K562 (cell line): Measurements from ENCODE around the gene CYS1. TPM values are rescaled to one million over a fixed set of nuclear protein-coding genes. Genes with fewer than 3 reads are reported as not detected.

ENCODE experiments used
- ATAC-seq: fragments of 200-7000 bp; cut with Tn5 transposase; 3 replicates; pipeline ENCODE4 v1.9.1; 2020; ENCODE audit warnings: moderate library complexity
- BruUV-seq: library from RNA; stranded (reverse); fragments of 400-500 nt; replicated peaks from 2 replicates; lab custom pipeline; 2021; lab: Mats Ljungman, UMichigan
- CTCF ChIA-PET: fragments of 300-600 bp; formaldehyde crosslinking; extraction: SDS; loops from one replicate; lab custom pipeline; 2021; ENCODE audit warnings: low intra/inter-chr PET ratio; lab: Yijun Ruan, JAX
- POLR2A ChIA-PET: fragments of 300-600, 350-650 bp; sonication (Branson Sonifier 250); formaldehyde crosslinking; extraction: SDS; loops from one replicate; lab custom pipeline; 2021; ENCODE audit warnings: antibody characterized with exemption, inconsistent platforms; lab: Yijun Ruan, JAX
- DNase-seq, 4 experiments: peaks; one replicate each; pipeline versions ENCODE4 v3.0.0 to v3.0.0-alpha.2; 2011 to 2018; ENCODE audit warnings: low spot score in 3 of 4, mixed read lengths in 3 of 4; ENCODE audit errors: extremely low read depth in 1 of 4
- FAIRE-seq: peaks from 2 replicates; lab custom pipeline; 2011; peaks lifted over from hg19 to GRCh38; lab: Jason Lieb, UNC
- H2AFZ ChIP-seq: 2 replicates; pipeline ENCODE4 v1.6.0; 2011; ENCODE audit warnings: low read depth, low read length, control low read depth, inconsistent platforms
- H3K27ac ChIP-seq: fragments of 200-600 bp; 3 replicates; pipeline ENCODE4 v1.8.0; 2011; ENCODE audit warnings: low read depth, mild to moderate bottlenecking, control low read depth, inconsistent platforms, low read length, moderate library complexity, mixed read lengths; ENCODE audit errors: extremely low read depth
- H3K27me3 ChIP-seq, 2 experiments: fragments of 300-600 bp in 1 of 2; 2 replicates in 1 of 2; 3 replicates in 1 of 2; pipeline versions ENCODE4 v1.6.0 to v1.8.0; 2011; ENCODE audit warnings: inconsistent platforms in 2 of 2, low read length in 2 of 2, mild to moderate bottlenecking in 1 of 2, mixed read lengths in 1 of 2, moderate library complexity in 1 of 2; ENCODE audit not compliant: control insufficient read depth in 2 of 2, insufficient read depth in 2 of 2
- H3K36me3 ChIP-seq: fragments of 300-600 bp; 3 replicates; pipeline ENCODE4 v1.8.0; 2011; ENCODE audit warnings: mild to moderate bottlenecking, low read length, inconsistent platforms; ENCODE audit not compliant: control insufficient read depth, insufficient read depth
- H3K4me1 ChIP-seq, 2 experiments: fragments of 200-600 bp in 1 of 2; replicated peaks in 1 of 2; 2 replicates in 1 of 2; 3 replicates in 1 of 2; pipeline versions ENCODE4 v1.5.1 to v1.8.0; 2011; ENCODE audit warnings: inconsistent platforms in 2 of 2, low read length in 2 of 2, mild to moderate bottlenecking in 1 of 2, mixed read lengths in 1 of 2, moderate library complexity in 1 of 2; ENCODE audit not compliant: control insufficient read depth in 2 of 2, insufficient read depth in 2 of 2
- H3K4me2 ChIP-seq: 2 replicates; pipeline ENCODE4 v1.6.1; 2011; ENCODE audit warnings: low read length, control low read depth, inconsistent platforms, mixed read lengths; ENCODE audit not compliant: insufficient read depth
- H3K4me3 ChIP-seq: fragments of 200-600 bp; sonication (generic), shearing (Covaris generic); 2 replicates; pipeline ENCODE4 v1.5.1; 2016; ENCODE audit warnings: control low read depth, inconsistent platforms
- H3K79me2 ChIP-seq: fragments of 200-600 bp; 3 replicates; pipeline ENCODE4 v1.8.0; 2011; ENCODE audit warnings: low read length, inconsistent platforms; ENCODE audit not compliant: control insufficient read depth, insufficient read depth
- H3K9ac ChIP-seq, 2 experiments: 2 replicates each; pipeline versions ENCODE4 v1.6.0 to v1.6.1; 2011; ENCODE audit warnings: low read depth in 2 of 2, low read length in 2 of 2, control low read depth in 1 of 2, inconsistent platforms in 1 of 2, mild to moderate bottlenecking in 1 of 2, mixed read lengths in 1 of 2; ENCODE audit not compliant: insufficient read depth in 1 of 2
- H3K9me1 ChIP-seq: one replicate; pipeline ENCODE4 v1.6.0; 2011; ENCODE audit warnings: inconsistent platforms, mild to moderate bottlenecking, low read length, moderate library complexity; ENCODE audit not compliant: control insufficient read depth, insufficient read depth
- H3K9me3 ChIP-seq: replicated peaks from 2 replicates; pipeline ENCODE4 v1.5.1; 2011; ENCODE audit warnings: low read depth, low read length, inconsistent platforms; ENCODE audit not compliant: control insufficient read depth, insufficient read depth
- H4K20me1 ChIP-seq: replicated peaks from 2 replicates; pipeline ENCODE4 v1.6.1; 2011; ENCODE audit warnings: low read length, inconsistent platforms, mixed read lengths; ENCODE audit not compliant: control insufficient read depth, insufficient read depth
- BCL6 ChIP-seq: fragments of 250-450 bp; sonication (Bioruptor Pico); IDR thresholded peaks from 2 replicates; pipeline ENCODE4 v1.4.0; 2020
- HNRNPLL ChIP-seq: fragments of 200-400 bp; formaldehyde crosslinking; IDR thresholded peaks from 2 replicates; pipeline ENCODE4 v1.6.1; 2017; ENCODE audit warnings: low read length, low read depth, mild to moderate bottlenecking; ENCODE audit not compliant: poor library complexity, severe bottlenecking
- MLX ChIP-seq, 2 experiments: fragments of 450-650 bp in 1 of 2; sonication (generic) in 1 of 2; formaldehyde crosslinking; conservative IDR thresholded peaks; 2 replicates each; pipeline versions ENCODE4 v1.4.0 to v1.8.1; 2020 to 2022; ENCODE audit warnings: mild to moderate bottlenecking in 1 of 2, missing genetic modification reagents in 1 of 2
- MYNN ChIP-seq, 2 experiments: sonication (generic); formaldehyde crosslinking in 1 of 2; IDR thresholded peaks; 2 replicates each; pipeline versions ENCODE4 v1.5.0 to v1.6.1; 2016 to 2020; ENCODE audit warnings: antibody characterized with exemption in 1 of 2, missing genetic modification reagents in 1 of 2
- NFYB ChIP-seq: IDR thresholded peaks from 2 replicates; pipeline ENCODE4 v1.6.1; 2011; ENCODE audit warnings: mild to moderate bottlenecking, moderate library complexity; ENCODE audit not compliant: insufficient read length; ENCODE audit errors: extremely low read depth
- POLR2B ChIP-seq: fragments of 450-650 bp; IDR thresholded peaks from 2 replicates; pipeline ENCODE4 v1.6.1; 2018; ENCODE audit warnings: low read depth; ENCODE audit not compliant: partially characterized antibody
- RBM22 ChIP-seq: fragments of 200-400 bp; formaldehyde crosslinking; IDR thresholded peaks from 2 replicates; pipeline ENCODE4 v1.6.1; 2018; ENCODE audit warnings: low read length, low read depth; ENCODE audit not compliant: poor library complexity, severe bottlenecking
- SRF ChIP-seq, 2 experiments: fragments of 250-450, 450-650 bp in 1 of 2; sonication (Bioruptor Pico) in 1 of 2; sonication (generic) in 1 of 2; formaldehyde crosslinking; IDR thresholded peaks; 2 replicates each; pipeline versions ENCODE4 v1.5.0 to v1.5.1; 2020 to 2022; ENCODE audit warnings: mild to moderate bottlenecking in 1 of 2, missing genetic modification reagents in 1 of 2
- SRSF9 ChIP-seq: fragments of 200-400 bp; formaldehyde crosslinking; IDR thresholded peaks from 2 replicates; pipeline ENCODE4 v1.6.1; 2017; ENCODE audit warnings: low read depth, low read length, borderline replicate concordance
- ZKSCAN8 ChIP-seq: fragments of 200-800 bp; sonication (Bioruptor generic); IDR thresholded peaks from 2 replicates; pipeline ENCODE4 v1.6.1; 2016; ENCODE audit warnings: missing genetic modification characterization, missing compliant biosample characterization
- ZNF121 ChIP-seq: sonication (generic); formaldehyde crosslinking; conservative IDR thresholded peaks from 2 replicates; pipeline ENCODE4 v1.8.0; 2022; ENCODE audit warnings: missing genetic modification reagents
- ZNF3 ChIP-seq: fragments of 250-450 bp; sonication (Bioruptor Pico); IDR thresholded peaks from 2 replicates; pipeline ENCODE4 v1.5.0; 2021; ENCODE audit warnings: mild to moderate bottlenecking, moderate library complexity
- ZNF408 ChIP-seq: fragments of 250-450 bp; sonication (Bioruptor Pico); IDR thresholded peaks from 2 replicates; pipeline ENCODE4 v1.4.0; 2020; ENCODE audit warnings: low read depth, mild to moderate bottlenecking, moderate library complexity
- WGBS: fragments of 100-300 bp; shearing (Covaris generic); methylation state at CpG from one replicate; pipeline ENCODE4 v1.1.6; 2016; ENCODE audit warnings: low coverage, mixed read lengths; ENCODE audit not compliant: insufficient coverage; ENCODE audit errors: missing lambda C conversion rate; 5-methylcytosine and 5-hydroxymethylcytosine counted together
- in situ Hi-C: fragments of 300-500 bp; cut with MboI; formaldehyde crosslinking; loops from 4 replicates; pipeline ENCODE4 v1.15.0; 2018; ENCODE audit warnings: inconsistent platforms, mixed read lengths
- intact Hi-C: fragments of 100-400 bp; cut with micrococcal nuclease; formaldehyde crosslinking; loops from 2 replicates; pipeline ENCODE4 v1.14.2; 2022
- polyA plus RNA-seq, 8 experiments: library from polyadenylated mRNA; depleted of rRNA in 4 of 8; stranded (reverse) in 5 of 8; unstranded in 3 of 8; fragments of >200 nt; fragmentation: Nextera tagmentation in 2 of 8; fragmentation: Illumina TruSeq in 1 of 8; extraction: Ambion mirVana in 2 of 8; extraction: Trizol in 1 of 8; gene quantifications; 2 replicates each; pipeline versions ENCODE4 v1.2.1 to v1.2.3, GENCODE V29; 2011 to 2014; ENCODE audit warnings: inconsistent platforms in 1 of 8, missing spikeins in 1 of 8
- total RNA-seq, 7 experiments: library from RNA; depleted of rRNA in 6 of 7; stranded (reverse); fragments of >200 nt in 6 of 7; fragmentation: Illumina TruSeq in 2 of 7; extraction: Trizol in 2 of 7; gene quantifications; 2 replicates each; pipeline versions ENCODE4 v1.2.1 to v1.2.3, GENCODE V29; 2011 to 2021; ENCODE audit warnings: low replicate concordance in 1 of 7

The CYS1 gene
- total and polyA plus RNA-seq, 9 of the 15 experiments (the other 6 are each of a cell fraction or from before 2014, with no cell fraction given) = 0.11 to 0.13 TPM; not detected in 7

- WGBS = 38% methylated on average over 2 of the region's 2 CpGs
- FAIRE-seq (no peak), ATAC-seq (no peak), DNase-seq (no peak)
- ChIA-PET POLR2A (interaction anchor here (2.5 kb wide), 1 partner anchor 9 kb away, joined by 11 read pairs; no protein-coding TSS in a partner anchor), CTCF (interaction anchor here (0.7 kb wide), 1 partner anchor 252 kb away, joined by 3 read pairs; no protein-coding TSS in a partner anchor)
- intact Hi-C loops (no loop called here), in situ Hi-C loops (loop anchor here (5.0 kb wide), 1 partner anchor 350 kb away; no protein-coding TSS in a partner anchor)
- H3K9me1 ChIP-seq = no peaks in the 10 kb centered on the region
- TF ChIP-seq ZNF121 (CRISPR knock-in tag) (peak; percentile 96), SRF (CRISPR knock-in tag; IDR thresholded peaks at IDR 0.05) (no peak), RBM22 (no peak)
- H2AFZ ChIP-seq = no peak overlapping the region
- no peaks in the 10 kb centered on the region for H3K27me3 ChIP-seq
- H4K20me1 ChIP-seq = no peaks in the 10 kb centered on the region
- H3K9me3 ChIP-seq = peaks cover 1% of the 10 kb centered on the region; the same call in 1 of the 2 replicates
- H3K27ac ChIP-seq = no peak overlapping the region
- H3K36me3 ChIP-seq = no peaks in the 10 kb centered on the region
- no TSS peak for BruUV-seq
- no peak overlapping the region for H3K4me3 ChIP-seq
- no peak overlapping the region for H3K9ac ChIP-seq
- H3K4me1 ChIP-seq = peaks cover 0 to 13% of the 10 kb centered on the region in 2 experiments; a peak in 2 of 5 replicates
- no peaks in the 10 kb centered on the region for H3K79me2 ChIP-seq
- no peak overlapping the region for H3K4me2 ChIP-seq
Measured at GRCh38 chr2:10067330-10067729, 12.9 kb downstream of the CYS1 start.

GRCh38 chr2:10065773-10066055 lies 14.5 kb downstream of the CYS1 start:
- in situ Hi-C loops = loop anchor here (5.0 kb wide), 1 partner anchor 352 kb away; no protein-coding TSS in a partner anchor
- Histone ChIP-seq H3K9ac (no peak overlapping the region), H3K4me1 (peaks cover 0 to 15% of the 10 kb centered on the region in 2 experiments; a peak in 2 of 5 replicates), H3K27ac (no peak overlapping the region), H3K4me2 (no peak overlapping the region), H3K36me3 (no peaks in the 10 kb centered on the region), H3K4me3 (no peak overlapping the region), H3K79me2 (no peaks in the 10 kb centered on the region), H4K20me1 (no peaks in the 10 kb centered on the region), H2AFZ (no peak overlapping the region), H3K9me3 (peaks cover 1% of the 10 kb centered on the region; the same call in 1 of the 2 replicates), H3K27me3 (no peaks in the 10 kb centered on the region)
- CTCF ChIA-PET = no interaction called here
- ATAC-seq (no peak), FAIRE-seq (no peak), DNase-seq (no peak)
- no TSS peak for BruUV-seq
- intact Hi-C loops = no loop called here
- POLR2A ChIA-PET = interaction anchor here (1.1 to 1.7 kb wide), 2 partner anchors 11 to 31 kb away, joined by 3 to 6 read pairs; no protein-coding TSS in a partner anchor
- TF ChIP-seq NFYB (no peak), MLX (CRISPR knock-in tag; conservative IDR thresholded peaks at IDR 0.05) (no peak), BCL6 (CRISPR knock-in tag) (no peak), POLR2B (no peak), ZNF408 (CRISPR knock-in tag) (no peak), ZKSCAN8 (CRISPR knock-in tag) (no peak), SRSF9 (no peak), ZNF3 (CRISPR knock-in tag) (no peak), HNRNPLL (no peak), RBM22 (no peak), MYNN (IDR thresholded peaks at IDR 0.05) (no peak), MYNN (CRISPR knock-in tag; IDR thresholded peaks at IDR 0.05) (no peak)
- TF ChIP-seq, all 486 proteins: peak for 0
- no peaks in the 10 kb centered on the region for H3K9me1 ChIP-seq
- 60% methylated on average over 6 of the region's 6 CpGs for WGBS
